Right kidney (tissue), 1 donor: Measurements from ENCODE around the gene LRRFIP1.

Source experiments
- DNase-seq: peaks from one replicate; pipeline ENCODE4 v3.0.0-alpha.2; 2016

The LRRFIP1 gene

GRCh38 chr2:237724811-237725478 is 97.6 kb downstream of the LRRFIP1 start:
- DNase-seq = no peak

GRCh38 chr2:237725661-237726060 is 98.3 kb downstream of the LRRFIP1 start:
- no peak for DNase-seq

GRCh38 chr2:237726401-237726830 is 99.0 kb downstream of the LRRFIP1 start:
- no peak for DNase-seq

GRCh38 chr2:237727363-237727762 is 100.0 kb downstream of the LRRFIP1 start:
- no peak for DNase-seq

- DNase-seq = no peak
Observed at GRCh38 chr2:237729681-237730475, 102.5 kb downstream of the LRRFIP1 start.

- no peak for DNase-seq
Observed at GRCh38 chr2:237731663-237732062, 104.3 kb downstream of the LRRFIP1 start.

- no peak for DNase-seq
Observed at GRCh38 chr2:237732070-237732469, 104.7 kb downstream of the LRRFIP1 start.

GRCh38 chr2:237732790-237733381 is 105.5 kb downstream of the LRRFIP1 start:
- no peak for DNase-seq

- DNase-seq = no peak
Observed at GRCh38 chr2:237733677-237734300, 106.4 kb downstream of the LRRFIP1 start.

- no peak for DNase-seq
Observed at GRCh38 chr2:237734905-237735623, 107.7 kb downstream of the LRRFIP1 start.

GRCh38 chr2:237735798-237736197 is 108.4 kb downstream of the LRRFIP1 start:
- DNase-seq = no peak

GRCh38 chr2:237736783-237737182 is 109.4 kb downstream of the LRRFIP1 start:
- DNase-seq = no peak

GRCh38 chr2:237737196-237737865 is 109.9 kb downstream of the LRRFIP1 start:
- DNase-seq = no peak

GRCh38 chr2:237738255-237738654 is 110.9 kb downstream of the LRRFIP1 start:
- DNase-seq = no peak

GRCh38 chr2:237739101-237739500 is 111.7 kb downstream of the LRRFIP1 start:
- DNase-seq = no peak

- DNase-seq = no peak
Observed at GRCh38 chr2:237742191-237742590, 114.8 kb downstream of the LRRFIP1 start.

- DNase-seq = no peak
Observed at GRCh38 chr2:237742614-237743013, 115.2 kb downstream of the LRRFIP1 start.

GRCh38 chr2:237743024-237743423 is 115.6 kb downstream of the LRRFIP1 start:
- DNase-seq = no peak

GRCh38 chr2:237743561-237744269 is 116.3 kb downstream of the LRRFIP1 start:
- no peak for DNase-seq

- no peak for DNase-seq
Observed at GRCh38 chr2:237744270-237744612, 116.9 kb downstream of the LRRFIP1 start.

- peak; percentile 67 for DNase-seq
Observed at GRCh38 chr2:237744613-237745249, 117.3 kb downstream of the LRRFIP1 start.
